Lung (tissue), 12 donors: ENCODE data around the gene TSBP1. TPM values are rescaled to one million over a fixed set of nuclear protein-coding genes. Genes with fewer than 3 reads are reported as not detected.

Experiments used
- ATAC-seq: fragments of 200-7000 bp; cut with Tn5 transposase; one replicate; pipeline ENCODE4 v1.9.1; 2020; ENCODE audit warnings: moderate number of reproducible peaks; ENCODE audit not compliant: insufficient read depth, low FRiP score
- DNase-seq, 3 donors: peaks; one replicate each; pipeline ENCODE4 v3.0.0-alpha.2; 2013 to 2017
- H3K27ac ChIP-seq, 2 donors: one replicate each; pipeline ENCODE4 v1.5.1; 2013; ENCODE audit warnings: mild to moderate bottlenecking in 2 of 2, moderate library complexity in 2 of 2, control low read depth in 1 of 2, inconsistent platforms in 1 of 2, low read depth in 1 of 2, low read length in 1 of 2
- H3K27me3 ChIP-seq, 3 donors: one replicate each; pipeline ENCODE4 v1.5.1; 2013; ENCODE audit warnings: low read length in 2 of 3; ENCODE audit not compliant: control insufficient read depth in 3 of 3, insufficient read depth in 3 of 3
- H3K36me3 ChIP-seq, 4 donors: one replicate each; pipeline ENCODE4 v1.5.1; 2013; ENCODE audit warnings: low read length in 4 of 4, mild to moderate bottlenecking in 1 of 4, moderate library complexity in 1 of 4; ENCODE audit not compliant: control insufficient read depth in 4 of 4, insufficient read depth in 4 of 4
- H3K4me1 ChIP-seq, 5 donors: one replicate each; pipeline ENCODE4 v1.5.1; 2013; ENCODE audit warnings: low read length in 5 of 5, mild to moderate bottlenecking in 2 of 5, moderate library complexity in 1 of 5; ENCODE audit not compliant: control insufficient read depth in 5 of 5, insufficient read depth in 5 of 5
- H3K4me3 ChIP-seq: one replicate; pipeline ENCODE4 v1.5.1; 2013; ENCODE audit warnings: mild to moderate bottlenecking, control low read depth, moderate library complexity
- H3K9ac ChIP-seq, 2 donors: one replicate each; pipeline ENCODE4 v1.5.1; 2013; ENCODE audit warnings: low read length in 2 of 2, control low read depth in 1 of 2; ENCODE audit not compliant: insufficient read depth in 1 of 2
- H3K9me3 ChIP-seq, 4 donors: one replicate each; pipeline ENCODE4 v1.5.1; 2013; ENCODE audit warnings: low read length in 3 of 4, mild to moderate bottlenecking in 1 of 4, moderate library complexity in 1 of 4; ENCODE audit not compliant: control insufficient read depth in 4 of 4, insufficient read depth in 3 of 4
- CTCF ChIP-seq: IDR thresholded peaks from 2 replicates; pipeline ENCODE4 v1.5.1; 2012; ENCODE audit warnings: mild to moderate bottlenecking; ENCODE audit errors: control extremely low read depth, extremely low read depth
- WGBS, 2 donors: extraction: QIAGEN DNeasy Blood & Tissue Kit; methylation state at CpG; one replicate each; pipeline ENCODE4 v1.1.7; 2013; 5-methylcytosine and 5-hydroxymethylcytosine counted together
- polyA plus RNA-seq, 2 donors: library from polyadenylated mRNA; stranded (reverse); fragments of 200-250 nt; gene quantifications; one replicate each; pipeline ENCODE4 v1.2.1, GENCODE V29; 2013
- total RNA-seq, 2 donors: library from RNA; depleted of rRNA in 1 of 2; stranded (reverse); fragments of >200 nt in 1 of 2; gene quantifications; one replicate each; pipeline ENCODE4 v1.2.1, GENCODE V29; 2014 to 2021
- donor health status: control.
- donor health status: control.
- donor health status: Bipolar disorder and iron deficiency.
- donor health status: healthy.
- donor health status: DM: yes; HTN: yes; CAD: no.

TSBP1 gene
- total and polyA plus RNA-seq, 4 donors = not detected

GRCh38 chr6:32406857-32407256 is 35.2 kb upstream of the TSBP1 start, which contains the start of gene BTNL2:
TSS of gene BTNL2 (minus strand) at chr6:32407181. CDS start at chr6:32407123, 58 bp downstream.
- no peak within 1 kb of the TSS for H3K9ac ChIP-seq
- ATAC-seq (no peak), DNase-seq (no peak)
- no peak within 1 kb of the TSS for H3K4me3 ChIP-seq
- peaks cover 0 to 40% (median 23%) of the 10 kb centered on the region in 3 donors for H3K27me3 ChIP-seq
- TF ChIP-seq CTCF = no peak
- H3K27ac ChIP-seq = no peak within 1 kb of the TSS
- no peaks in the 10 kb centered on the region for H3K9me3 ChIP-seq
- H3K36me3 ChIP-seq = no peaks in the 10 kb centered on the region
- 75 to 82% methylated on average over 4 of the region's 4 CpGs for WGBS, 2 donors
- H3K4me1 ChIP-seq = no peaks in the 10 kb centered on the region

GRCh38 chr6:32406197-32406596 is 34.5 kb upstream of the TSBP1 start:
- H3K4me3 ChIP-seq = no peak overlapping the region
- 75 to 87% methylated on average over 9 of the region's 9 CpGs for WGBS, 2 donors
- TF ChIP-seq CTCF = no peak
- no peak overlapping the region for H3K9ac ChIP-seq
- H3K4me1 ChIP-seq = no peaks in the 10 kb centered on the region
- no peak for ATAC-seq
- no peak for DNase-seq
- H3K27me3 ChIP-seq = peaks cover 0 to 36% (median 18%) of the 10 kb centered on the region in 3 donors
- no peaks in the 10 kb centered on the region for H3K36me3 ChIP-seq
- H3K27ac ChIP-seq = no peak overlapping the region
- no peaks in the 10 kb centered on the region for H3K9me3 ChIP-seq

DNA sequence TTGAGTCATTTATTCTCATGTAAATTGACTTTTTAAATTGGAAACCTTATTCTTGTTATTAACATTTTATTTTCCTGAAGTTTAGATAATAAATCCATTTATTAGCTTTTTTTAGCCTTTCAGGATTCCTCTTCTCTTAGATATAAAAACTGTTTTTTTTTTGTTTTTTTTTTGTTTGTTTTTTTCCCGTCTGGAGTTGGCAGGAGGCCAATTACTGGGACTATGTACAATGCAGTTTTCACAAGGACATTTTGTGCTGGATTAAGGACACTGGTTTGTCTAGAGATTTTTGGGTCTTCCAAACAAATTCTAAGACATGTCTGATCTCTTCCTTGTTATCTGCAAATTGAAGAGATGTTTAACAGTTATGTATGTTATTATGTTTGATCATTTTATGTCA is 34.0 kb upstream of the TSBP1 start:
- H3K9me3 ChIP-seq = no peaks in the 10 kb centered on the region
- no peak overlapping the region for H3K27ac ChIP-seq
- no peak for ATAC-seq
- 36 to 37% methylated on average over 1 of the region's 1 CpG for WGBS, 2 donors
- TF ChIP-seq CTCF = no peak
- no peaks in the 10 kb centered on the region for H3K36me3 ChIP-seq
- no peak overlapping the region for H3K9ac ChIP-seq
- H3K4me3 ChIP-seq = no peak overlapping the region
- H3K4me1 ChIP-seq = no peaks in the 10 kb centered on the region
- DNase-seq = peak in 1 of 3 donors; percentile 13
- peaks cover 0 to 34% (median 14%) of the 10 kb centered on the region in 3 donors for H3K27me3 ChIP-seq

GRCh38 chr6:32402812-32403211 is 31.1 kb upstream of the TSBP1 start:
- H3K27ac ChIP-seq = no peak overlapping the region
- H3K9ac ChIP-seq = no peak overlapping the region
- ATAC-seq (no peak), DNase-seq (no peak)
- no peak overlapping the region for H3K4me3 ChIP-seq
- no peaks in the 10 kb centered on the region for H3K9me3 ChIP-seq
- no peaks in the 10 kb centered on the region for H3K4me1 ChIP-seq
- H3K27me3 ChIP-seq = peaks cover 0 to 21% (median 14%) of the 10 kb centered on the region in 3 donors
- no peaks in the 10 kb centered on the region for H3K36me3 ChIP-seq
- TF ChIP-seq CTCF = no peak
- WGBS, 2 donors = 70 to 81% methylated on average over 8 of the region's 8 CpGs
